Dedifferentiated amniotic fluid mesenchymal stem cell (primary cell): Measurements from ENCODE around the gene LARP4B.

Experiments
- DNase-seq: peaks from one replicate; pipeline ENCODE4 v3.0.0-alpha.2; 2016; ENCODE audit errors: extremely low spot score

Gene LARP4B

DNA sequence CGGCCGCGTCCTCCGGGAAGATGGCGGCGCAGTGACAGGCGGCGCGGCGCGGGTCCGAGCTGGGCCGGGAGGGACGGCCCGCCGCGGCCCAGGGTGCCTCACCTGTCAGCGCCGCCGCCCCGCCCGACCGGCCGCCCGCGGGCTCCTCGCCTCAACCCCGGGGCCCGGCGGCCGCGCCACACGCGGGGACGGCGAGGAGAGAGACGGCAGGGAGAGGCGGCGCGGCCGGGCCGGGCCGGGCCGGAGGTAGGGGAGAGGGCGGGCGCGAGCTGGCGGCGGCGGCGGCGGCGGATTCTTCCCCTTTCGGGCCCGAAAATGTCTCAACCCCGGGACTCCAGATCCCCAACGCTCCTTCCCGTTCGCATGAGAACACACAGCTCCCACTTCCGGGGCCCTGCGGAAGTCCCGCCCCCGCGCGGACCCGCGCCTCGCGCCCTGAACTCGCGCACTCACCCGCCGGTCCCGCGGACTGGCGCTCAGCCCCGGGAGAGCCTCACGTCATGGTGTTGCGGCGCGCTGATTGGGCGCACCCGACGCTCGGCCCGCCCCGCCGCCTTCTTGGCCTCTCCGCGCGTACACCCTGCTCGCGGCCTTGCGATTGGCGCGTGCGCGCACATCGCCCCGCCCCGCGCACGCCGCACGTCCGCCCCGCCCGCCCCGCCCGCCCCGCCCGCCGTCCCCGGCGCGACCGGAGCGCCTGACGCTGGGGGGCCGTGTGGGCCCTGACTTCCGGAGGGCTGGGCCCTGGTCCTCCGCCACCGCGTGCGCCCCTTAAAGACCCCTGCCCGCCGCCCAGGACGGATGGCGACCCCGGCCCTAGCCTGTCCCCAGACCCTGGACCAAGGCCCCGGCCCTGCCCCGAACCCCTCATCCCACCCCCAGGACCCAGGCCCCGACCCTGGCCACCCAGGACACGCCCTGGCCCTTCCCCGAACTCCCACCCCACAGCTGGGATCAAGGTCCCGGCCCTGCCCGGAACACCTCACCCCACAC, at the start of gene LARP4B:
Gene LARP4B (minus strand): TSS at position 380 of the 993 bp plus-strand sequence. CDS start 45,984 bp downstream, outside the sequence.
- DNase-seq, result peak; percentile 96

DNA sequence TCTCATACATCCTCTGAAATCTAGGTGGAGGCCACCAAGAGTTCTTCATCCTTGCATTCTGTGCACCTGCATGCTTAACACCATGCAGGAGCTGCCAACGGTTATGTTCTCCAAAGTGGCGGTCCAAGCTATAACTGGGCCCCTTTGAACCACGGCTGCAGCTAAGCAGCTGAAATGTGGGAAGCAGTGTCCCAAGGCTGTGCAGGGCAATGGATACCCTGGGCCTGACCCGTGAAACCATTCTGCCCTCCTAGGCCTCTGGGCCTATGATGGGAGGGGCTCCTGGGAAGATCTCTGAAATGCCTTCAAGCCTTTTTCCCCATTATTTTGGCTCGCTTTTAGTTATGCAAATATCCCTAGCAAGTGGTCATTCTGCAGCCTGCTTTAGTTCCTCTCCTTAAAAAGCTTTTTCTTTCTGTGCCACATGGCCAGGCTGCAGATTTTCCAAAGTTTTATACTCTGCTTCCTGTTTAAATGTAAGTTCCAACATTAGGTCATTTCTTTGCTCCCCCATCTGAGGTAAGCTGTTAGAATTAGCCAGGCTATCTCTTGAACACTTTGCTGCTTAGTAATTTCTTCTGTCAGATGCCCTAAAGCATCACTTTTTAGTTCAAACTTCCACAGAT, 49.1 kb upstream of the LARP4B start:
- no peak for DNase-seq

DNA sequence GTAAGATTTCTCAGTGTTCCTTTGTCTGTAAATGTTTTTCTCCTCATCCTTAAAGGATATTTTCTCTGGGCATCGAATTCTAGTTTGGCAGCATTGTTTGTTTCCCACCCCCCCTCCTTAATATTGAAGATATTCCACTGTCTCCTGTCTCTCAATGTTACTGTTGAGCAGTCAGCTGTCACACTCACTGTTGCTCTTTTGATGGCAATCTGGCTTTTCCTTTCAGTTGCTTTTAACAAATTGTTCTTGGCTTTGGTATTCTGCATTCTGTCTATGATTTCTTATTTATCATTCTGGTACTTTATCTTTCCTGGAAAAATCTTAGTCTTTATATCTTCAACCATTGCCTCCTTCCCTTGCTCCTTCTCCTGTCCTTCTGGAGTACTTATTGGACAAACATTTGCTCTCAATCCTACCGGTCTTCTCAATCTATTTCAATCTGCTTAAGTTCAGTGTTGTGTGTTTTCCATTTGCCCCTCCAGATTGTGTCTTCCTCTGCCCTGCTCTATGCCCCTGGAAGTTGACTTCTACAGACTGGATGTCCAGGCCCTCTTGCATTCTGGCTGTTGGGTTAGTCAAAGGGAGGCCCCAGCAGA, 47.4 kb upstream of the LARP4B start:
- DNase-seq, result no peak

DNA sequence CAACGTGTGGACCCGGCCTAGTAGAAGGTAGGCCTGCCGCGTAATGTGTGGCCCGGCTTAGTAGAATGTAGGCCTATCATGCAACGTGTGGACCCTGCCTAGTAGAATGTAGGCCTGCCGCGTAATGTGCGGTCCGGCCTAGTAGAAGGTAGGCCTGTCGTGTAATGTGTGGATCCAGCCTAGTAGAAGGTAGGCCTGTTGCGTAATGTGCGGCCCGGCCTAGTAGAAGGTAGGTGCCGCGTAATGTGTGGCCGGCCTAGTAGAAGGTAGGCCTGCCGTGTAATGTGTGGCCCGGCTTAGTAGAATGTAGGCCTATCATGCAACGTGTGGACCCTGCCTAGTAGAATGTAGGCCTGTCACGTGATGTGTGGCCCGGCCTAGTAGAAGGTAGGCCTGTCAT, 44.8 kb upstream of the LARP4B start:
- DNase-seq, result no peak

- DNase-seq, result no peak
Measured at GRCh38 chr10:974785-975074, 43.2 kb upstream of the LARP4B start.

- no peak for DNase-seq
Measured at GRCh38 chr10:974038-974784, 42.7 kb upstream of the LARP4B start.

DNA sequence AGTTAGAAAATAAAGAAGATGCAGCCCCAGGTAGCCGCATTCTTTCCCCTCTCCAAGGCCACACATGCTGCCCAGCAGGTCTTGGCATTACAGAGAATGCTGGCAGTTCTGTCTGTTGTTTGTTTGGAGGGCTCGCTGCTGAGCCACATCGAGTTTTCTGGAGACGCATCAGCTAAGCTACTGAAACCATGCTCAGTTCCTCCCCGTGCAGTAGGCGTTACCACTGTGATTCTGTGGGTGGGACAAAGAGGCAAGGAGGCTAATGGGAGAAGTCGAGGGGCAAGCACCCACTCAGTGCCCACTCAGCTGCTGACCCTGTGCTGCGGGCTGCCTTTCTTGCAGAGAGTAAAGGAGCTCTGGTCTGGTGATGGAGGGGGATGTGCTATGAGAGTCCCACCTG, 41.3 kb upstream of the LARP4B start:
- DNase-seq, result no peak

DNA sequence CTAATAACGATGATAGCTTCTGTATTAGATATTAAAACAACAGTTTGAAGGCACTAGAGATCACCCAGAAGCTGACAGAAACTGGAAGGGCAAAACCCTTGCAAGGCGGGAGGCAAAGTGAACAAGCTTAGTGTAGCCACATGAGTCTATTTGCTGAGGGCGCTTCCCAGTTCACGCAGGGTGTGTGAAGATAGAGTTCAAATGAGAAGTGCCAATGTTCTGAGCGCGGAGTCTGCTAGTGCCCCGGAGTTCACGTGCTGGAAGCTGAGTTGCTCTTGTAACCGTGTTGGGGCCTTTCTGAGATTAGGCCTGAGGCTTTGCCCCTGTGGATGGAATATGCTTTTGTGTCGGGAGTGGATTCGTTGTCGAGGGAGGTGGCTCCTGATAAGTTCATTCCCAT, 40.1 kb upstream of the LARP4B start:
- no peak for DNase-seq

DNA sequence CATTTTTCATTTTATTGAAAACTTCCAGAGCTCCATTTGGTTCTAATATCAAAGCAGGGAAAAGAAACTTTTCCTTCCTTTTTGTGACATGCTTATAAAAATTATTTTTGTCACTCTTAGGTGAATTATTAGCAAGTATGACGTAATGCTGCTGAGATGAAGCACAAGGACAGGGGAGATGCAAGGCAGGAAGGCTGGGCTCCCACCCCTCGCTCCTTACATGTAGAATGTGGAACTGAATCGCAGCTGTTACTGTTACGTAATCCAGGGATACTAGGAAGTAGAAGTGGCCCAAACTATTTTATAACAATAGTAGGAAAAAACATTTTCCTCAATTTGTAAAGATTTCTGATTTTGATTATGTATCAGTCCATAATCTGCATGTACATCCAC, 39.6 kb upstream of the LARP4B start:
- no peak for DNase-seq

- no peak for DNase-seq
Measured at GRCh38 chr10:970311-971149, 39.0 kb upstream of the LARP4B start.

DNA sequence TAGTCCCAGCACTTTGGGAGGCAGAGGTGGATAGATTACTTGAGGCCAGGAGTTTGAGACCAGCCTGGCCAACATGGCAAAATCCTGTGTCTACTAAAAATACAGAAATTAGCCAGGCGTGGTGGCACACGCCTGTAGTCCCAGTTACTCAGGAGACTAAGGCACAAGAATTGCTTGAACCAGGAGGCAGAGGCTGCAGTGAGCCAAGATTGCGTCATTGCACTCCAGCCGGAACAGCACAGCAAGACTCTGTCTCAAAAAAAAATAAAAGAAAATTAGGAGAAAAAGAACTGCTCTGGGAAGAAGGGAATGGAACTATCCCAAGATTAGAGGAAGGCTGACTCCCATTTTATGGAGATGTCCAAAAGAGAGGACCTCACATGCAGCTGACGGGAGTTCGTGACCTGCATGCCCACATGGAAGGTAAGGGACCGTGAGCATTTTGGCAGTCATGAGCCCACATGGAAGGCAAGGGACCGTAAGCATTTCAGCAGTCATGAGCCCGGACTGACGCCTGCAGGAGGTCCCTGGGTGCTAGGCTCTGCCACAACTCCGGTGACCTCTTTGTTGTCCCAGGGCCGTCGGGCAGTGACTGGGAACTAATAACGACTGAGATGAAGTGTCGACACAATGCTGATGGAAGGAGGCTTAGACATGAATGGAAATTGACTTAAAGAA, 38.1 kb upstream of the LARP4B start:
- no peak for DNase-seq

DNA sequence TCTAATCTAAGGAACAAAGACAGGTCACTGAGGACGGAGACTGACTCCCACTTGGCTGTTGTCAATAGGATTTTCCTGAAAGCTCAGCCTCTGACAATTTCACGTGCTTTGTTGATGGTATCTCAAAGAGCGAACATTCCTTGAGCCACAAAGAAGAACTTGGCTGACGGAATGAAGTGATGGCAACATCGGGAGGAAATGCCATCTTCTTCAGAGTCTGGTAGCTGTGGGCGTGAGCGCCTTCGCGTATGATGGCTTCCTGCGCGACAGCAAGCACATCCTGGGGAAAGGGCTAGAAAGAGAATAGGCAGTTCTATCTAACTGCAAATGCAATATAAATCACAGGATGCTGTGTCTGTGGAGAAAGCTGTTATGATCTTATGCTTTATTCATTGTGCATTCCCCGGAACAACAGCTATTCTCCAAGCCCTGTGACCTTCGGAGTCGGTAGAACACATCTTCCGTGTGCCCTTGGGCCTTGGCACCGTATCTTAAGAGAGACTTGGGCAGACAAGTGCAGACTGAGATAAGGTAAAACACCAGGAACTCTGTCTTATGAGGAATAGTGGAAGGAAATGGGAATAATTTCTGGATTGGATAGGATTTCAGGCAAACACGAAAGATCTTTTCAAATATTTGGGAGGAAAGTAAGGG, 37.2 kb upstream of the LARP4B start:
- no peak for DNase-seq

GRCh38 chr10:966466-967235, 35.1 kb upstream of the LARP4B start:
- DNase-seq, result no peak

DNA sequence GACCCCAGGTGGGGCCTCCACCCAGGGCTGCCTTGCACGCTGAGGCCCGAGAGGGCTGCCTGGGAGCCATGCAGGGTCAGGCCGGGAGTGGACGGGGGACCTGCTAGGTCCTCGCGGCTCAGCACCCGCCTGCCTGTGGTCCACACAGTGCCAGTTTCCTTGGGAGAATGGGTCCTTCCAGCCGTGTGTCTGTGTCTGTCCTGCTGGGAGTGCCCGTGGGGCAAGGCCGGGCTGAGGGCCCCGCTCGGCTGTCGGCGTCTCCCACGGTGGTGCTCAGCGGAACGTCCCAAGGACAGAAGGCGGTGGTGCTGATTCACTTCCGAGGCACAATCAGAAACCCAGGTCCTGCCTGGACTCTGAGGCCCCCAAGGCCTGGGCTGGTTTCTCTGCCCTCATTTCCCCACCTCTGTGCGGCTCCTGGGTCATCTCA, 33.5 kb upstream of the LARP4B start:
- DNase-seq, result no peak

GRCh38 chr10:964321-964987, 32.9 kb upstream of the LARP4B start:
- no peak for DNase-seq

DNA sequence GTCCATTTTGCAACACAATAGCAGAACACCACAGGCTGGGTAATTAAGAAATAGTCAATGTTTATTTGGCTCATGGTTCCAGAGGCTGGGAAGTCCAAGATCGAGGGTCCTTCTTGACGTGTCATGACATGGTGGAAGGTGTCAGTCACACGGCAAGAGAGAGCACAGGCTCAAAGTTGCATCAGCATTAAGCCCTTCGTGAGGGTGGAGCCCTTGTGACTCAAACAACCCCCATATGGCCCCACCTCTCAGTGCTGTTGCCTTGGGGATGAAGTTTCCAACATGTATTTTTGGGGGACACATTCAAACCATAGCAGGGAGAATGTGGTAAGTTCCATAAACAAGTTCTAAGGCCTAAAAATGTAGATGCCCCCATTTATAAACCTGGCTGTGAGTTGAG, 32.1 kb upstream of the LARP4B start:
- DNase-seq, result no peak

- no peak for DNase-seq
Measured at GRCh38 chr10:963186-963585, 31.7 kb upstream of the LARP4B start.

GRCh38 chr10:962342-962741, 30.8 kb upstream of the LARP4B start:
- DNase-seq, result no peak

DNA sequence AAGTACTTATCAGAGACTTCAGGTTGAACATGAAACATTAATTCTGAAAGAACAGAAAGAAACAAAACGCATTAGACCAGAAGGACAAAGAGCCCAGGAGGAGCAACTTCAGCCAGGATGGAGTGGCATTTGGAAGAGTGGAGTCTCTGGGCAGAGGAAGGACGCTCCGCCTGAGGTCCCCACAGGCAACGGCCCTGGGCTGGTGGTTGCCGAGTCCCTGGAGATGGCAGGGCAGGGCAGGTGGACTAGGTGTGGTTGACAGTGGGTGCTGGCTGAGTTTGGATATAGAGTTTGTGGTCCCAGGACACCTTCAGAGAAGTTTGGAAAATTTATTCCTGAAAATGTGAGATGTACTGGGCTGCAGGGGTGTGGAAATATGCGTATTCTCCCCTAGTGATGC, 27.4 kb upstream of the LARP4B start:
- DNase-seq, result no peak
